Sciatic nerve (tissue), 2 donors: ENCODE results near the gene ATP6AP1. TPM values are rescaled to one million over a fixed set of nuclear protein-coding genes. Genes with fewer than 3 reads are reported as not detected.
"Not testable (repeated sequence)": the region's sequence is repeated elsewhere in the genome, so short reads cannot be mapped to it uniquely, and the experiment has no call there.

Experiments
- ATAC-seq: fragments of 200-7000 bp; cut with Tn5 transposase; one replicate; pipeline ENCODE4 v1.9.1; 2020; ENCODE audit warnings: mild to moderate bottlenecking, moderate library complexity
- DNase-seq: peaks from one replicate; pipeline ENCODE4 v3.0.0-alpha.2; 2020; ENCODE audit warnings: low spot score
- intact Hi-C: fragments of 100-400 bp; cut with DNase I; formaldehyde crosslinking; loops from one replicate; pipeline ENCODE4 v1.14.2; 2022
- total RNA-seq: library from RNA; stranded (reverse); fragmentation: NEBNext Ultra II Directional; extraction: Animal tissue kit (Norgen Biotek cat#: 25700); gene quantifications from one replicate; pipeline ENCODE4 v1.2.1, GENCODE V29; 2021
- donor health status: DM: no; HTN: no; CAD: no.
- donor health status: DM: no; HTN: no; CAD: no.

The ATP6AP1 gene
- total RNA-seq, 1 donor from 2014 or later = 59.1 TPM

GRCh38 chrX:154398668-154399526 lies 29.6 kb upstream of the ATP6AP1 start:
- DNase-seq = peak; percentile 87
- intact Hi-C loops = no loop called here
- peak; percentile 72 for ATAC-seq

- DNase-seq = no peak
- intact Hi-C loops = no loop called here
- no peak for ATAC-seq
Observed at GRCh38 chrX:154399527-154400368, 28.7 kb upstream of the ATP6AP1 start.

- intact Hi-C loops, ATAC-seq, DNase-seq: not testable (repeated sequence)
Observed at GRCh38 chrX:154400369-154400817, 28.1 kb upstream of the ATP6AP1 start.

DNA sequence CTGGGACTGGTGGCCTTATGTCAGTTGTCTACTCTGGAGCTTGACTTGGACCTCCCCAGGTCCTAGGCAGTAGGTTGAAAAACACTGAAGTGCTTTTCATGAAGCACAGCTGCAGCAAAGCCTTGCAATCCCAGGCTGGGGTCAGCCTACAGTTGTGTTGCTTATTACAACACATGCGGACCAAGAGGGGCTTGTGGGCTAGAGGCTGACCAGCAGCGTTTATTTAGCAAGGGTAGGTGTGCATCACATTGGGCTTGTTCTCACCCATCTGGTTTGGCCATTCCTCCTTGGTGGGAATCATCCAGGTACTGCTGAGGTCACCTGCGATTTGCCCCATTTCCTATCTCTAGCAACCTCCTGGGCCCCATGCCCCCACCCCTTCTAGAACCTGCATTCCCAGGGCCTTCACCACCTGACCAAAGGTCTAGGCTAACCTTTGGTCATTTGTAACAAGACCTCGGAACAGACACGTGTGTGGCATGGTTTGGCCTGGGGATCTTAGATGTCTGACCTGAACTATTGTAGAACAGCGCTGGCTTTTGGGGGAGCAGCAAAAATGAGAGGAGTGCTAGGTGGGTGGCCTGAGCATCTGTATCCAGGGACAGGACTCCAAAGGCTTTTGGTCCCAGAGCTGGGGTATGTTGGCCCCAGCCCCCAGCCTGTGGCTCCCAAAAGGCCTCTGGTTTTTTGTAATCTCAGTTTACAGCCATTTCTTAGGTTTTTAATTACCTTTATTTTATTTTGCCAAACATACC lies 27.3 kb upstream of the ATP6AP1 start:
- intact Hi-C loops = no loop called here
- DNase-seq (no peak), ATAC-seq (no peak)

- DNase-seq (no peak), ATAC-seq (no peak)
- intact Hi-C loops = no loop called here
Observed at GRCh38 chrX:154401918-154402621, 26.4 kb upstream of the ATP6AP1 start.

DNA sequence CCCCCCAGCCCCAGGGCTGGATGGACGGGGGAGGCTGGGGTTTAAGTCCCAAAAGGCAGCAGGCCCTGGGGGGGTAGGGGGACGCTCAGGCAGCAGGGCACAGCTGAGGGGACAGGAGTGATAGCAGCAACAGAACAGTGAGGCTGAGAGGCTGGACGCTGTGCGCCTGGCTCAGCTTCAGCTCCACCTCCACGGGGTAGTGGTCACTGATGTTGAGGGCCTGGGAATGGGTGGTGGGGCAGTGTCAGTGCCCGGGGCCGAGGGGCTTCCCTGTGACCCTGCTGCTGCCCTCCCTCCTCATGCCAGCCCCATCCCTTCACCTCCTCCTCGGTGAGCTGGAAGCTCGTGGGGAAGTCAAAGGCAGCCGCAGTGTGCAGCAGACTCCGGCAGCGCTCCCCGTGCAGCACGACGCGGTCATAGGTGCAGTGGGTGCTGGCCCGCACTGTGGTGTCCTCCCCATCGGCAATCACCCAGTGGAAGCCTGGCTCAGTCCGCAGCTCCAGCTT lies 25.8 kb upstream of the ATP6AP1 start:
- no peak for ATAC-seq
- intact Hi-C loops = no loop called here
- DNase-seq = no peak

DNA sequence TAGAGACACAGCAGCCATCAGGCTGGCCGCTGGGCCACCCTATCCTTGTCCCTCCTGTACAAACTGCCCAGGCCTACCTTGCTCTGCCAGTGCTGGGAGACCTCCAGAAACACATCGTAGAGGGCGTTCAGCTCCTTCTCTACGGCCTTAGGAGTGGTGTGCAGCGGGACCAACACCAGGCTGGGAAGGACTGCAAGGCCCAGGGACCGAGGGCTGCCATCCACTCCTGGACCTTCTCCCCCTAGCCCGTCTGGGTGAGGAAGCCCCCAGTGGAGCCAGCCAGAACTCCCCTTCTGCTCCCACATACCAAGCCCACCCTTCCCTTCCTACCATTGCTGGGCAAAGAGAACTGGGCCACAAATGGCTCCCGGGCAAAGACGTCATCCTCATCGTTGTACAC lies 25.3 kb upstream of the ATP6AP1 start:
- intact Hi-C loops = no loop called here
- no peak for ATAC-seq

GRCh38 chrX:154403858-154404257 lies 24.6 kb upstream of the ATP6AP1 start:
- intact Hi-C loops = no loop called here
- no peak for DNase-seq
- ATAC-seq = no peak

More for the DNA sequence above, 25.3 kb upstream of the ATP6AP1 start:
- no peak for DNase-seq

- intact Hi-C loops = no loop called here
- DNase-seq (no peak), ATAC-seq (no peak)
Observed at GRCh38 chrX:154404625-154405192, 23.8 kb upstream of the ATP6AP1 start.

GRCh38 chrX:154408659-154409221 lies 19.7 kb upstream of the ATP6AP1 start:
- intact Hi-C loops = no loop called here
- ATAC-seq = no peak
- no peak for DNase-seq

DNA sequence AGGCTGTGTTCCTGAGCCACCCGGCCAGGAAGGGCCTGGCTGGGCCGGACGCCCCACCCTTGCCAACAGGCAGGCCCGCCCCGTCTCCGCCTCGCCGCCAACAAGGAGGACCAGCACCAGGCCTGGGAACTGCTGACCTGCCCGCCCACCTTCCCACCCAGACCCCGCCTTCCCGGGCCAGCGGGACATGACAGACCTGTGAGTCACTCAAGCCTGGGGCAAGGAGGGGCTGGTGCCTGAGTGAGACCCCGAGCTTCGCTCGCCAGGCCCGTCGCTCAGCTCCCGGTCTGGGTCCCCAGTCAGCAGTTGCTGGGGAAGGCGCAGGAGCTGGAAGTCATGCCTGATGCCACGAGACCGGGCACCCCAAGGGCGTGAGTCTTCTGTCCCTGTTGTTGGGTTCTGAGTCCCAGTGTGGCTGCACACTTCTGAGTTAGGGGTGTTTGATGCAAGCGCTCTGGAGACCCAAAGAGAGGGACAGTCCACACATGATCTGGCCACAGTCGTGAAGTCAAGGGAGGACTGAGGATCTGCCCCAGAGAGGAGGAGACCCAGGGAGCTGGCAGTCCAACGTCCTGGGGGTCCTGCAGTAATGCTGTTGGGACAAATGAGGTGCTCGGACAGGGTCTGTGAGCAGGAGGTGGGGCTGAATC lies 19.1 kb upstream of the ATP6AP1 start, which contains the start of gene DNASE1L1:
TSS of gene DNASE1L1 (minus strand) at position 33 of the 650 bp plus-strand sequence. CDS start 3,686 bp downstream, outside the sequence.
- ATAC-seq = peak; percentile 62
- peak; percentile 85 for DNase-seq
- intact Hi-C loops = no loop called here

- intact Hi-C loops = no loop called here
- DNase-seq (peak; percentile 79), ATAC-seq (peak; percentile 80)
Observed at GRCh38 chrX:154411981-154412340, 16.5 kb upstream of the ATP6AP1 start.

DNA sequence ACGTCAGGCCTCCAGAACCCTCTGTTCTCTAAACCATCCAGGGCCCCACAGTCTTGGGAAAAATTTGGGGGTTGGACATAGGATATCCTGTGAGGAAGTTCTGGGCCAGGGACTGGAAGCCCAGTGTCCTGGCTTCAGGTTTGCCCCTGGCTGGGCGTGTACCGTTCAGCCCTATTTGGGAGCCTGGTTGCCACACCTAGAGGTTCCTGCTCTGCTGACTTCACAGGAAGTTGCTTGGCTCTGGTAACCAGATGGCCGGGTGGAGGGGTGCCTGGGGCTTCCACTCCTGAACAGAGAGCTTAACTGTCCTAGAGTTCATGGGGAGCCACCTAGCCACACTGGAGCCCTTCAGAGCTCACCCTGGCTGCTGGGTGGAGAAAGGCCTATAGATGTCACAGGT lies 16.0 kb upstream of the ATP6AP1 start:
- peak; percentile 27 for ATAC-seq
- intact Hi-C loops = no loop called here
- DNase-seq = no peak

GRCh38 chrX:154413142-154413541 lies 15.3 kb upstream of the ATP6AP1 start:
- no peak for ATAC-seq
- intact Hi-C loops = no loop called here
- DNase-seq = no peak

DNA sequence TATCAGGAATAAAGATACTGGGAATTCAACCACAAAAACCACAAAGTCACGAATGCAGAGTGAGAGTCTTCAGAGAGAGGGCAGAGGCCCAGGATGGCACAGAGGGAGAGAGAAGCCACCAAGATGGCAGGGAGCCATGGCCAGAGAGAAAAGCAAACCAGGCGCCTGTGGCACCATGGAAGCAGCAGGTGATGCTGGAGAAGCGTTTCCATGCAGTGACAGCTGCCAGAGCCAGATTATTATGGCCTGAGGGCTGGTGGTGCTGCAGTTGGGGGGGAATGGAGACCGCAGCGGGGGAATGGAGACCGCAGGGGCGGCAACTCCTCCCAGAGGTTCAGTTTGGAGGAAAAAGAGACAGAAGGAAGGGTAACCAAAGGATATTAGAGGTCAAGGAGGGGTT lies 11.3 kb upstream of the ATP6AP1 start:
- ATAC-seq (no peak), DNase-seq (no peak)

DNA sequence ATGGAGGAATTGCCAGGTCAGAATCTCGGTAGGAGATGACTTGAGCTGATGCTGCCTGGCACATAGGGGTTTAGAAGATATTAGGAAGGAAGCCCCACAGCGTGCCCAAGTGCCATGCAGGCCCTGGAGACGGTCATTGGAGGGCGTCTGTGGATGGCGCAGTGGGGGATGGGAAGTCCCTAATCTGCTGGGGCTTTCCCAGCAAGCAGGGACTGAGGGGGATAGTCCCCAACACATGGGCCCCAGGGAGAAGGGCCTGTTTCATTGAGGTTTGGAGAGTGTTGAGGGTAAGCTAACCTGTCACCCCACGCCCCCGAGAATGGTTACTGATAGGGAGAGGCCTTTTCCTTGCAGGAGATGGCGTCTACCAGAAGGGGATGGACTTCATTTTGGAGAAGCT lies 9.3 kb upstream of the ATP6AP1 start:
- intact Hi-C loops = no loop called here
- ATAC-seq (no peak), DNase-seq (no peak)

More for the DNA sequence above, 11.3 kb upstream of the ATP6AP1 start:
- intact Hi-C loops = no loop called here

GRCh38 chrX:154419688-154420401 lies 8.6 kb upstream of the ATP6AP1 start:
- DNase-seq = no peak

More at GRCh38 chrX:154419688-154420401, 8.6 kb upstream of the ATP6AP1 start:
- intact Hi-C loops = no loop called here
- ATAC-seq = peak; percentile 21
